Right atrium auricular region (tissue), 2 donors: ENCODE results near the gene AR. TPM values are rescaled to one million over a fixed set of nuclear protein-coding genes. Genes with fewer than 3 reads are reported as not detected.

Experiments
- DNase-seq: peaks from one replicate; pipeline ENCODE4 v3.0.0-alpha.2; 2019; ENCODE audit warnings: low spot score
- H3K27ac ChIP-seq, 2 donors: fragments of 200-600 bp; sonication (generic); 1 replicate in 1 of 2; 2 replicates in 1 of 2; pipeline ENCODE4 v1.5.1; 2016 to 2019
- H3K27me3 ChIP-seq, 2 donors: fragments of 200-600 bp; sonication (generic); one replicate each; pipeline versions ENCODE4 v1.5.1 to v1.6.0; 2017 to 2019
- H3K36me3 ChIP-seq: fragments of 200-600 bp; sonication (generic); one replicate; pipeline ENCODE4 v1.5.1; 2016
- H3K4me1 ChIP-seq, 2 donors: fragments of 200-600 bp; sonication (generic); one replicate each; pipeline versions ENCODE4 v1.5.1 to v1.6.0; 2017 to 2019
- H3K4me3 ChIP-seq, 2 donors: fragments of 200-600 bp; sonication (generic); 1 replicate in 1 of 2; 2 replicates in 1 of 2; pipeline ENCODE4 v1.5.1; 2017 to 2019; ENCODE audit warnings: mild to moderate bottlenecking in 1 of 2, moderate library complexity in 1 of 2
- H3K9me3 ChIP-seq, 2 donors: fragments of 200-600 bp; sonication (generic); one replicate each; pipeline ENCODE4 v1.5.1; 2019
- total RNA-seq, 2 donors: library from RNA; depleted of rRNA; stranded (reverse); fragments of >200 nt; gene quantifications; one replicate each; pipeline ENCODE4 v1.1.0, GENCODE V29; 2016
- TF ChIP-seq, protein P1 (sequence below), 2 donors: fragments of 200-600 bp; sonication (generic); IDR thresholded peaks; one replicate each; pipeline ENCODE4 v1.5.1; 2019; ENCODE audit warnings: antibody characterized with exemption in 2 of 2

Gene AR
- total RNA-seq, 2 donors from 2014 or later: 7.9 to 9.1 TPM

DNA sequence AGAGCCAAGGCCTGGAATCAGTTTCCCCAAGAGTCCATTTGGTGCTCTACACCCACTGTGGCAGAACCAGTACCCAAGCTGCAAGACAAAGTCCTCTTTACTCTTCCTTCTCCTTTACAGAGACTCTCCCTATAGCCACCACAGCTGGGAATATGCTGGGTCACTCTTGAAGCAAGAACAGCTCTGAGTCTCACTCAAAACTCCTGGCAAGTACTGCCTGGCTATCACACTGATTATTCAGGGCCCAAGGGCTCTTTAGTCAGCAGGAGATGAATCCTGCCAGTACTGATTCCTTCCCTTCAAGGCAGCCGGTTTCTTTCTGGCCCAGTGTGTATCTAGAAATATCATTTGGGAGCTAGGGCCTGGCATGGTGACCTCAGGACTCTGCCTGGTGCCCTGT is 130.9 kb downstream of the AR start:
- Histone ChIP-seq H3K9me3 (peaks cover 0 to 6% of the 10 kb centered on the region in 2 donors), H3K27ac (no peak overlapping the region), H3K36me3 (no peaks in the 10 kb centered on the region), H3K4me1 (no peaks in the 10 kb centered on the region), H3K27me3 (no peaks in the 10 kb centered on the region), H3K4me3 (no peak overlapping the region)
- no peak for DNase-seq
- TF ChIP-seq, protein P1, sequence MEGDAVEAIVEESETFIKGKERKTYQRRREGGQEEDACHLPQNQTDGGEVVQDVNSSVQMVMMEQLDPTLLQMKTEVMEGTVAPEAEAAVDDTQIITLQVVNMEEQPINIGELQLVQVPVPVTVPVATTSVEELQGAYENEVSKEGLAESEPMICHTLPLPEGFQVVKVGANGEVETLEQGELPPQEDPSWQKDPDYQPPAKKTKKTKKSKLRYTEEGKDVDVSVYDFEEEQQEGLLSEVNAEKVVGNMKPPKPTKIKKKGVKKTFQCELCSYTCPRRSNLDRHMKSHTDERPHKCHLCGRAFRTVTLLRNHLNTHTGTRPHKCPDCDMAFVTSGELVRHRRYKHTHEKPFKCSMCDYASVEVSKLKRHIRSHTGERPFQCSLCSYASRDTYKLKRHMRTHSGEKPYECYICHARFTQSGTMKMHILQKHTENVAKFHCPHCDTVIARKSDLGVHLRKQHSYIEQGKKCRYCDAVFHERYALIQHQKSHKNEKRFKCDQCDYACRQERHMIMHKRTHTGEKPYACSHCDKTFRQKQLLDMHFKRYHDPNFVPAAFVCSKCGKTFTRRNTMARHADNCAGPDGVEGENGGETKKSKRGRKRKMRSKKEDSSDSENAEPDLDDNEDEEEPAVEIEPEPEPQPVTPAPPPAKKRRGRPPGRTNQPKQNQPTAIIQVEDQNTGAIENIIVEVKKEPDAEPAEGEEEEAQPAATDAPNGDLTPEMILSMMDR (IDR thresholded peaks at IDR 0.05): no peak

DNA sequence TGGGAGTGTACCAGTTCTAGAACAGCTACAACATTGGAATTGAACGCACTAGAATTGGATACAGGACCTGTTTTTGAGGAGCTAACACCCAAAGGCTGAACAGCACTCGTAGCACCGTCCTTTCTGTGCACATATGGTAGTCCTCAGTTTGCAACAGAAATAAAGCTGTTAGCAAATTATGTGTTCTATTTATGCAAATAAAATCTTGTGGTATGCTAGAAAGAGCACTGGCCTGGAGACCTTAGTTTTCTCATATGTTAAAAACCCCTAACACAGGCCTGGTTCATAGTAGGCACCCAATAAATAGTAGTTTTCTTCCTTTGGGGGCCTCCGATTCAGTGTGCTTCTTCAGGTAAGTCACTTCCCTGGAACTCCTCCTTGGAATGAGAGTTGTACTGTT is 140.3 kb downstream of the AR start:
- Histone ChIP-seq H3K27me3 (no peaks in the 10 kb centered on the region), H3K27ac (no peak overlapping the region), H3K4me1 (no peaks in the 10 kb centered on the region), H3K9me3 (peaks cover 0 to 14% of the 10 kb centered on the region in 2 donors), H3K36me3 (no peaks in the 10 kb centered on the region), H3K4me3 (no peak overlapping the region)
- DNase-seq: no peak
- TF ChIP-seq, protein P1 (IDR thresholded peaks at IDR 0.05): no peak

DNA sequence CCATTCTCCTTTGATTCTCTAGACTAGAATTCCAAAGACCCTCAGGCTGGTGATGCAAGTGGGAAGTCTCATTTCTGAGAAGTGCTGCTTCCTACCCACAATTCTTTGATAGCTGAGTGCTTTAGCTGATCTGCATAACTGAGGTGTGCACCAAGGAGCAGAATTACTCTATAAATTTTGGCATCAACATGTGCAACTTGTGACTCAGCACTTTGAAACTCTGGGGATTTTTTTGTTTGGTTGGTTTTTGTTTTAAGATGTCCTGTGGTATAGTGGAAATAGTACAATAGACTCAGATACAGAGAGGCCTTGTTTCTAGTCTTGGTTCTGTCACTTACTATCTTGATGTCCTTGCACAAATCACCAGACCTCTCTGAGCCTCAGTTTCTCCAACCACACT is 148.4 kb downstream of the AR start:
- no peaks in the 10 kb centered on the region for H3K36me3 ChIP-seq
- no peaks in the 10 kb centered on the region for H3K9me3 ChIP-seq
- no peak for DNase-seq
- H3K4me3 ChIP-seq: no peak overlapping the region
- no peak overlapping the region for H3K27ac ChIP-seq
- H3K4me1 ChIP-seq: peaks cover 0 to 5% of the 10 kb centered on the region in 2 donors
- TF ChIP-seq, protein P1 (IDR thresholded peaks at IDR 0.05): no peak
- no peaks in the 10 kb centered on the region for H3K27me3 ChIP-seq

GRCh38 chrX:67693928-67694327 is 150.1 kb downstream of the AR start:
- TF ChIP-seq, protein P1 (IDR thresholded peaks at IDR 0.05): no peak
- no peaks in the 10 kb centered on the region for H3K27me3 ChIP-seq
- H3K27ac ChIP-seq: no peak overlapping the region
- H3K4me3 ChIP-seq: no peak overlapping the region
- DNase-seq: no peak
- peaks cover 0 to 5% of the 10 kb centered on the region in 2 donors for H3K4me1 ChIP-seq
- no peaks in the 10 kb centered on the region for H3K36me3 ChIP-seq
- no peaks in the 10 kb centered on the region for H3K9me3 ChIP-seq

DNA sequence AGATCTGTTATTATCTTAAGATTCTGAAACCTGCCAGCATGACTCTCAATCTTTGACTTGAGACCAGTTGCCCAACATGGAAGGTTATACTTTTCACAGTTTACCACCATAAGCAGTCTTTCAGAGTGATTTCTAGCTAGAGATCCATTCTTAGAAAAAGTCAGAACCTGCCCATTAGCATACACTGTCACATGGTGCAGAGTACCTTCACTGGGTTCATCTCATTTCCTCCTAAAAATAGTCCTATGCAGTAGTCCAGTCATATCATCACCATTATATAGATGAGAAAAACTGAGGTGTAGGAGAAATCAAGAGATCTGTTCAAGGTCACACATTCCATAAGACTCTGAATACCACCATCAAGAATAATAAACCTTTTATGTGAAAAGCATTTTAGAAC is 153.6 kb downstream of the AR start:
- TF ChIP-seq, protein P1 (IDR thresholded peaks at IDR 0.05): no peak
- DNase-seq: no peak
- H3K27ac ChIP-seq: no peak overlapping the region
- peaks cover 0 to 5% of the 10 kb centered on the region in 2 donors for H3K4me1 ChIP-seq
- no peaks in the 10 kb centered on the region for H3K9me3 ChIP-seq
- H3K27me3 ChIP-seq: no peaks in the 10 kb centered on the region
- H3K36me3 ChIP-seq: no peaks in the 10 kb centered on the region
- no peak overlapping the region for H3K4me3 ChIP-seq

- Histone ChIP-seq H3K27ac (no peak overlapping the region), H3K4me1 (peaks cover 0 to 4% of the 10 kb centered on the region in 2 donors), H3K4me3 (no peak overlapping the region), H3K36me3 (no peaks in the 10 kb centered on the region), H3K9me3 (no peaks in the 10 kb centered on the region), H3K27me3 (no peaks in the 10 kb centered on the region)
- TF ChIP-seq, protein P1 (IDR thresholded peaks at IDR 0.05): no peak
- no peak for DNase-seq
Observed at GRCh38 chrX:67700602-67701001, 156.8 kb downstream of the AR start.
